ENCODE results near the gene P4HB.

Gene P4HB

DNA sequence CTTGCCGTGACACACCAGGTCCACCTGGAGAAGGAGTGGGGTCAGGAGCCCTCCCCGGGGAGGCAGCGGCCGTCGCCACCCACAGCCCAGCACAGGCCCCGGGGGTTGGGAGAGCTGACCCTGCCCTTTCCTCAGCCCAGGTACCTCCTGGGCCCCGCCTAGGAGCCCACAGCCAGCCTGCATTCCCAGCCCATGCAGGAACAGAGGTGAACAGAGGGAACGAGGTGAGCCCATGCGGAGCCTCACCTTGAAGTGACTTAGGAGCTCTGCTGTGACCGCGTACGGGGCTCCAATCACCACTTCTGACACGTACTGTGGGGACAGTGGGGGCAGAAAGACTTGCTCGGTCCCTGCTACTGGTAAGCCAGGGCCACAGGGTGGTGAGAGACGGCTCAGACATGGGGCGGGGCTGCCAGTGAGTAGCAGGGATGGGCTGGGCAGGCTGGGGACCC, 45.1 kb upstream of the P4HB start:
- H3K4me3 ChIP-seq (ENCODE audit: control insufficient read depth, low read depth, low read length) = no peak overlapping the region
- no peak for TF ChIP-seq CTCF (IDR thresholded peaks at IDR 0.05; ENCODE audit: control insufficient read depth, insufficient read depth, low read depth, low read length, missing control alignments)
- DNase-seq (ENCODE audit: low read depth) = no peak

DNA sequence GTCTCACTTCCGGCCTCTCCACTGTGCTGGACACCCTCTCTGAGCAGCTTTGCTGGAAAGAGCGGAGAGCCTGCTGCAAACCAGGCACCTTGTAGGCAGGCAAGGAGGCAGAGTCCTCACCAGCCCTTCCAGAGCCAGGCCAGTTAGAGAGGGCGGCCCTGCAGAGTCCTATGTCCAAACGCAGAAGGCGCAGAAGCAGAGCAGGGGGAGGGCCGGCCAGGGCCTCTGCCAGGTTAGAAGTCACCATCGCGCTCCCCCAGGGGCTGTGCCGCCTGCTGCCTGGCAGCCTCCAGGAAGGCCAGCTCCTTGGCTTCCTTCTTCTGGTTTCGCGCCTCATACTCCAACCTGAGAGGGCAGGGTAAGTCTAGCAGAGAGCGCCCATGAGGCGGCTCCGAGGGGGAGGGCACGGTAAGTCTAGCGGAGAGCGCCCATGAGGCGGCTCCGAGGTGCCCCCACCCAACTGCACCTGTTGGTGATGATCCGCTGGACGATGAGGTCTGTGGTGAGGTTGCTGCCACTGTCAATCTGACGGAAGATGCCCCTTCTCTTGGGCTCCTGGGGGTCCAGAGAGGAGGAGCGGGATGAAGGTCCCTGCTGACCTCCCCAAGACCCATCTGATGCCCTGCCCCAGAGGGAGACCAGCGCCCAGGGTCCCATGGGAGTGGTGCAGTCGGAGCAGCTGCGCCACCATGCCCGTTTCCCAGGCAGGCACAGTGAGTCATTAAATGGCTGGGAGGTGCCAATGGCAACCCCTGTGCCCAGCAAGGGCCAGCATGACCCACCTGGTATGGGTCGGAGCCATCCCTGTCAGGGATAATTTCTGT, 44.5 kb upstream of the P4HB start:
- no peak overlapping the region for H3K4me3 ChIP-seq (ENCODE audit: control insufficient read depth, low read depth, low read length)
- DNase-seq (ENCODE audit: low read depth) = no peak
- no peak for TF ChIP-seq CTCF (IDR thresholded peaks at IDR 0.05; ENCODE audit: control insufficient read depth, insufficient read depth, low read depth, low read length, missing control alignments)

DNA sequence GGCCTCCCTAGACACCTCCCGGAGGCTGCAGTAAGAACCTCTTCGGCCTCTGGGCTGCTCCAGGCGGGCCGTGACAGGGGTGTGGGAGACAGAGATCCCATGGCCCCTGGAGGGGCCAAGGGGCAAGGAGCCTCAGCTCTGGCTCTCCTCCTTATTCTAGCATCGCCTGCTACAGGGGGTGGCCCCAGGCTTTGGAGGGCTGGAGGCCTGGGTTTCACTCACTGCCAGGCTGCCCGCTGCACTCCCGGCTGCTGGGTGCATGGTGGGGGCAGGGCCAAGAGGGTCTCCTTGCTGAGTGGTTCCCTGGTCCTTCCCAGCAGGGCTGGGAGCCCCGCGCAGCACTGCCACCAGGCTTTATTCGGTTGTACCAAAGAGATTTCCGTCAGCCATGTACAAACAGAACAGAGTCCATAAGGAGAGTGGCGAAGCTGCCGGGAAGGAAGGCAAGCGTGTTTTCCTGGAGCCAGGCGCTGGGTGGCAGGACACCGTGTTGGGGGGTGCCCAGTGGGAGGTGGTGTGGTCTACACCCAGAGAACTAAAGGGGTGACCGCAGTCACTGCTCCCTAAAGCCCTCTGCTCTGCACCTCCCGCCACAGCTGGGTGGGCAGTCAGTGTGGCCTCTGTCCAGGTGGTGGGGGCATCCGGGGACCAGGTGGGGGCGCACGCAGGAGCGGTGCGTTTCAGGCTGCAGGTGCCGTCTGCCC, 43.7 kb upstream of the P4HB start:
- no peak for DNase-seq (ENCODE audit: low read depth)
- TF ChIP-seq CTCF (IDR thresholded peaks at IDR 0.05; ENCODE audit: control insufficient read depth, insufficient read depth, low read depth, low read length, missing control alignments) = no peak
- no peak overlapping the region for H3K4me3 ChIP-seq (ENCODE audit: control insufficient read depth, low read depth, low read length)

DNA sequence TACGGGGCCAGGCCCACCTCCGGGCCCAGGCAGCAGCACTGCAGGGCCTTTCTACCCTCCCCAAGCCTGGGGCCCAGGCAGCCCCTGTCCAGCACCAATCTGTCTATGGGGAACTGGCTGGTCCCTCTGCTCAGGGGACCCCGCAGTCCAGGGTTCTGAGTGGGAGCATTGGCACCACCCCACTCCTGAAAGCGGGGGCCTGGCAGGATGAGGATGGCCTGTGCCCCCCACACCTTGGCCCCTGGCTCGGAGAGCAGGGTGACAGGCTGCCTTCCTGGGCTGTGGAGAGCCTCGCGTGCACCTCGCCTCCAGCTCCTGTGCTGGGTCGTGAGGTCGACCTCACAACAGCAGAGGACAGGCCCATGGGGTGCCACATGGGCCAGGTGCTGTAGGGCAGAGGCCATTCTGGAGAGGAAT, 43.1 kb upstream of the P4HB start:
- TF ChIP-seq CTCF (IDR thresholded peaks at IDR 0.05; ENCODE audit: control insufficient read depth, insufficient read depth, low read depth, low read length, missing control alignments) = no peak
- no peak overlapping the region for H3K4me3 ChIP-seq (ENCODE audit: control insufficient read depth, low read depth, low read length)
- no peak for DNase-seq (ENCODE audit: low read depth)

DNA sequence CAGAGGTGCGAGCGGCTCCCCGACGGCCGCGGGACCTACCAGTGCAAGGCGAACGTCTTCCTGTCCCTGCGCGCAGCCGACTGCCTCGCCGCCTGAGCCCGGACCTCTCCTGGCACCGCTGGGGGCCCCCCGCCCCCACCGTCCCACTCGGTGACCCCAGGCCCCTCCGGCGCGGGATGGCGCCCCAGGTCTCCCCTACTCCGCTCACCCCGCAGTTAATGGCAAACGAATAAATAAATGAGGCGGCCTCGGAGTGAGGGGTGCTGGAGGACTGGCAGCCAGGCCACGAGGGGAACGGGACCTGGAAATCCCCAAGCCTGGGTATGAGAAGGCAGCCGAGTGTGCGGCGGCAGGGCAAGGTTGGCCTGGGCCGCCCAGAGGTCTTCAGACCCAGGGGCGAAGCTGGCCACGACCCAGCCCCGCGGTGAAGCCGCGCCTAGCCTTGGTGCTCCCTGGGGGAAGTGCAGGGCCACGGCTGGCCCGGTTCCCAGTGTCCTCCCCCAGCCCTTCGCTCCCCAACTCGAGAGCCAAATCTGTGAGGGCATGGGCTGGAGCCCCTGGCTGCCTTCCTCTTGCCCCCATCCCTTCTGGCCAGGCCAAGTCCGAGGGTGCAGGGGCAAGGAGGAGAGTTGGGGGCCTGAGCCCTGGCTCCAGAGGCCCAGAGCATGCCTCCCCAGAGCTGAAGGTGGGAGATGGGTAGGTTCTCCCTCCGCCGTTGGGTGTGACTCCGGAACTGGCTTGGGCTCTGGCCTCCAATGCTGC, 42.5 kb upstream of the P4HB start:
- DNase-seq (ENCODE audit: low read depth) = no peak
- TF ChIP-seq CTCF (IDR thresholded peaks at IDR 0.05; ENCODE audit: control insufficient read depth, insufficient read depth, low read depth, low read length, missing control alignments) = no peak
- no peak overlapping the region for H3K4me3 ChIP-seq (ENCODE audit: control insufficient read depth, low read depth, low read length)

GRCh38 chr17:81902023-81902652, 41.8 kb upstream of the P4HB start, which contains the start of gene NPB:
TSS of gene NPB (plus strand) at chr17:81902238. CDS start at chr17:81902278, 40 bp downstream.
- H3K4me3 ChIP-seq (ENCODE audit: control insufficient read depth, low read depth, low read length) = peak within 1 kb of the TSS; percentile 6; the same call in 1 of the 2 replicates
- no peak for TF ChIP-seq CTCF (IDR thresholded peaks at IDR 0.05; ENCODE audit: control insufficient read depth, insufficient read depth, low read depth, low read length, missing control alignments)
- DNase-seq (ENCODE audit: low read depth) = no peak

All from AG09309 (cell line).